ENCODE measurements around the gene NDOR1. TPM values are rescaled to one million over a fixed set of nuclear protein-coding genes. Genes with fewer than 3 reads are reported as not detected.
A peak's percentile ranks its signal among the peaks of the same experiment; 100 is the strongest.
"Not testable (repeated sequence)": the region's sequence is repeated elsewhere in the genome, so short reads cannot be mapped to it uniquely, and the experiment has no call there.

Gene NDOR1
- total RNA-seq, 1 donor from 2014 or later = 42.4 TPM

- not testable (repeated sequence) for H3K27me3 Mint-ChIP-seq (ENCODE audit: insufficient read depth); DNase-seq (ENCODE audit: low spot score); H3K9me3 Mint-ChIP-seq
- Mint-ChIP-seq H3K4me3 (peak overlapping the region; percentile 83), H3K36me3 (ENCODE audit: low read depth) (peaks cover 23% of the 10 kb centered on the region), H3K27ac (peak overlapping the region; percentile 58), H3K4me1 (ENCODE audit: low read depth) (peaks cover 22% of the 10 kb centered on the region)
- intact Hi-C loops (cut with micrococcal nuclease) = loop anchor here (2.0 to 5.0 kb wide), 4 partner anchors 183 to 449 kb away; partner anchors contain the start of genes EXD3, NOXA1, NPDC1 and TMEM141
Measured at GRCh38 chr9:137239541-137240200, 34.2 kb downstream of the NDOR1 start.

GRCh38 chr9:137240318-137240840 lies 34.9 kb downstream of the NDOR1 start:
- Mint-ChIP-seq H3K36me3 (ENCODE audit: low read depth) (peaks cover 23% of the 10 kb centered on the region), H3K4me1 (ENCODE audit: low read depth) (peaks cover 22% of the 10 kb centered on the region), H3K27ac (no peak overlapping the region), H3K9me3 (no peaks in the 10 kb centered on the region), H3K4me3 (peak overlapping the region; percentile 83), H3K27me3 (ENCODE audit: insufficient read depth) (no peaks in the 10 kb centered on the region)
- intact Hi-C loops (cut with micrococcal nuclease) = loop anchor here (2.0 to 5.0 kb wide), 4 partner anchors 182 to 450 kb away; partner anchors contain the start of genes EXD3, NOXA1, NPDC1 and TMEM141
- DNase-seq (ENCODE audit: low spot score) = peak; percentile 68

- peaks cover 22% of the 10 kb centered on the region for H3K4me1 Mint-ChIP-seq (ENCODE audit: low read depth)
- peak within 1 kb of the TSS; percentile 91 for H3K27ac Mint-ChIP-seq
- peak within 1 kb of the TSS; percentile 92 for H3K4me3 Mint-ChIP-seq
- intact Hi-C loops (cut with micrococcal nuclease) = loop anchor here (1.0 to 5.0 kb wide), 9 partner anchors 14 to 450 kb away; partner anchors contain the start of genes ANAPC2, EXD3, MRPL41 and NELFB
- no peaks in the 10 kb centered on the region for H3K9me3 Mint-ChIP-seq
- peak; percentile 98 for DNase-seq (ENCODE audit: low spot score)
- H3K36me3 Mint-ChIP-seq (ENCODE audit: low read depth) = peaks cover 23% of the 10 kb centered on the region
- no peaks in the 10 kb centered on the region for H3K27me3 Mint-ChIP-seq (ENCODE audit: insufficient read depth)
Measured at GRCh38 chr9:137240841-137241489, 35.5 kb downstream of the NDOR1 start, which contains the start of gene TUBB4B. Gene TUBB4B, plus strand, starts transcription at chr9:137241287. Its CDS starts 74 bp downstream, at chr9:137241361.

GRCh38 chr9:137241490-137242268 lies 36.2 kb downstream of the NDOR1 start:
- Mint-ChIP-seq H3K4me1 (ENCODE audit: low read depth) (peaks cover 22% of the 10 kb centered on the region), H3K4me3 (peak overlapping the region; percentile 92), H3K27ac (peak overlapping the region; percentile 40), H3K27me3 (ENCODE audit: insufficient read depth) (no peaks in the 10 kb centered on the region), H3K36me3 (ENCODE audit: low read depth) (peaks cover 23% of the 10 kb centered on the region), H3K9me3 (no peaks in the 10 kb centered on the region)
- intact Hi-C loops (cut with micrococcal nuclease) = loop anchor here (1.0 to 5.0 kb wide), 9 partner anchors 14 to 451 kb away; partner anchors contain the start of genes ANAPC2, EXD3, MRPL41 and NELFB
- DNase-seq (ENCODE audit: low spot score) = peak; percentile 68

GRCh38 chr9:137242269-137243203 lies 37.0 kb downstream of the NDOR1 start:
- Mint-ChIP-seq H3K27me3 (ENCODE audit: insufficient read depth) (no peaks in the 10 kb centered on the region), H3K4me3 (peak overlapping the region; percentile 92), H3K27ac (peak overlapping the region; percentile 77), H3K4me1 (ENCODE audit: low read depth) (peaks cover 22% of the 10 kb centered on the region), H3K36me3 (ENCODE audit: low read depth) (peaks cover 23% of the 10 kb centered on the region), H3K9me3 (no peaks in the 10 kb centered on the region)
- intact Hi-C loops (cut with micrococcal nuclease) = loop anchor here (5.0 kb wide), 2 partner anchors 180 to 195 kb away; partner anchors contain the start of genes EXD3, NOXA1 and NPDC1
- DNase-seq (ENCODE audit: low spot score) = no peak

GRCh38 chr9:137243266-137243625 lies 37.7 kb downstream of the NDOR1 start:
- peak overlapping the region; percentile 92 for H3K4me3 Mint-ChIP-seq
- not testable (repeated sequence) for H3K27ac Mint-ChIP-seq

GRCh38 chr9:137243626-137244485 lies 38.4 kb downstream of the NDOR1 start:
- no peak for DNase-seq (ENCODE audit: low spot score)
- H3K9me3 Mint-ChIP-seq = no peaks in the 10 kb centered on the region
- H3K4me3 Mint-ChIP-seq = peak overlapping the region; percentile 92
- peaks cover 23% of the 10 kb centered on the region for H3K36me3 Mint-ChIP-seq (ENCODE audit: low read depth)
- no peaks in the 10 kb centered on the region for H3K27me3 Mint-ChIP-seq (ENCODE audit: insufficient read depth)
- H3K27ac Mint-ChIP-seq = peak overlapping the region; percentile 52
- H3K4me1 Mint-ChIP-seq (ENCODE audit: low read depth) = peaks cover 22% of the 10 kb centered on the region
- intact Hi-C loops (cut with micrococcal nuclease) = loop anchor here (5.0 kb wide), 2 partner anchors 178 to 197 kb away; partner anchors contain the start of genes EXD3, NOXA1 and NPDC1

More at GRCh38 chr9:137243266-137243625, 37.7 kb downstream of the NDOR1 start:
- DNase-seq (ENCODE audit: low spot score); H3K9me3 Mint-ChIP-seq; H3K27me3 Mint-ChIP-seq (ENCODE audit: insufficient read depth): not testable (repeated sequence)
- peaks cover 22% of the 10 kb centered on the region for H3K4me1 Mint-ChIP-seq (ENCODE audit: low read depth)
- intact Hi-C loops (cut with micrococcal nuclease) = loop anchor here (5.0 kb wide), 2 partner anchors 179 to 196 kb away; partner anchors contain the start of genes EXD3, NOXA1 and NPDC1
- peaks cover 23% of the 10 kb centered on the region for H3K36me3 Mint-ChIP-seq (ENCODE audit: low read depth)

GRCh38 chr9:137244486-137245449 lies 39.3 kb downstream of the NDOR1 start:
- peak overlapping the region; percentile 52 for H3K27ac Mint-ChIP-seq
- no peak overlapping the region for H3K4me3 Mint-ChIP-seq
- intact Hi-C loops (cut with micrococcal nuclease) = loop anchor here (5.0 kb wide), 2 partner anchors 178 to 197 kb away; partner anchors contain the start of genes EXD3, NOXA1 and NPDC1

GRCh38 chr9:137245450-137246421 lies 40.2 kb downstream of the NDOR1 start:
- no peak for DNase-seq (ENCODE audit: low spot score)
- peaks cover 21% of the 10 kb centered on the region for H3K36me3 Mint-ChIP-seq (ENCODE audit: low read depth)
- no peak overlapping the region for H3K27ac Mint-ChIP-seq
- H3K27me3 Mint-ChIP-seq (ENCODE audit: insufficient read depth) = no peaks in the 10 kb centered on the region
- no peaks in the 10 kb centered on the region for H3K9me3 Mint-ChIP-seq
- no peak overlapping the region for H3K4me3 Mint-ChIP-seq
- intact Hi-C loops (cut with micrococcal nuclease) = no loop called here
- H3K4me1 Mint-ChIP-seq (ENCODE audit: low read depth) = peaks cover 22% of the 10 kb centered on the region

More at GRCh38 chr9:137244486-137245449, 39.3 kb downstream of the NDOR1 start:
- no peaks in the 10 kb centered on the region for H3K9me3 Mint-ChIP-seq
- H3K4me1 Mint-ChIP-seq (ENCODE audit: low read depth) = peaks cover 22% of the 10 kb centered on the region
- H3K36me3 Mint-ChIP-seq (ENCODE audit: low read depth) = peaks cover 21% of the 10 kb centered on the region
- DNase-seq (ENCODE audit: low spot score) = no peak
- H3K27me3 Mint-ChIP-seq (ENCODE audit: insufficient read depth) = no peaks in the 10 kb centered on the region

Measured in activated T-helper 1 cell treated with anti-CD3 and anti-CD28 coated beads, Interleukin-12 subunit alpha, Interleukin-12 subunit beta, Interleukin-2, Interleukin-4 antibody, amounts not matched to agents 30 ng/mL and 10 ng/mL and 1 ng/mL, durations not matched to agents 14 hours and 24 hours and 36 hours (primary cell).